ENCODE measurements around the gene GALNT3. TPM values are rescaled to one million over a fixed set of nuclear protein-coding genes. Genes with fewer than 3 reads are reported as not detected.

Gene GALNT3
- total and polyA plus RNA-seq, 9 of the 15 experiments (the other 6 are each of a cell fraction or from before 2014, with no cell fraction given) = 0.03 to 0.29 (median 0.06) TPM; not detected in 6

DNA sequence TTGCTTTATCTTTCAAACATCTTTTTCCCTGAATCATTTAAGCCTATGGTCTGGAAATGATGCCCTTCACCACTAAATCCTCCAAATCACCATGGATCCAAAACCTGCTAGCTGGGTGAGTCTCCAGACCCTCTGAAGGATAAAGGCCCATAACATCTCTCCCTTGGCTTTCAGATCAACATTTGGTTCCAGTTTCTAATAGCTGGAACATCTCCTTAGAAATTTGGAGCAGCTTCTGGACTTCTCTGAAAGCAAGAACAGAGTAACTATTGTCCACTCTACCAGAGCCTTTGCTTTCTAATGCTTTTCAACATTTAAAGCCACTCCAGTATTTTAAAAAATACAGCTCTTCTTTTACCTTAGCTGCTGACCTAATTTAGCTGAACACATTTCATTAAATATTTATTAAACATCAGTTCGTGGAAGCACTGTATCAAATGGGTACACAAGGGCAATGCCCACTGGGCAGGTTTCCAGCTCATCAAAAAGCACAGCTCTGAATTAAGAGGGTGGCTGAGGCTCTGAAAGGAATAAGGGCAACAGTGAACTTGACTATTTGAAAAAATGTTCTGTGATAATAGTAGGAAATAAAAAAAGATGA lies 75.3 kb downstream of the GALNT3 start:
- WGBS (ENCODE audit: insufficient coverage, low coverage, missing lambda C conversion rate) = 0% methylated on average over 1 of the region's 1 CpG
- no peaks in the 10 kb centered on the region for H3K79me2 ChIP-seq (ENCODE audit: control insufficient read depth, insufficient read depth, low read length)
- no peaks in the 10 kb centered on the region for H4K20me1 ChIP-seq (replicated peaks; ENCODE audit: control insufficient read depth, insufficient read depth, low read length)
- DNase-seq (ENCODE audit: extremely low read depth in 1 of 4, low spot score in 3 of 4) = no peak
- no peak overlapping the region for H3K9ac ChIP-seq (ENCODE audit: insufficient read depth in 1 of 2, low read depth in 2 of 2, low read length in 2 of 2)
- no peaks in the 10 kb centered on the region for H3K36me3 ChIP-seq (ENCODE audit: control insufficient read depth, insufficient read depth, low read length)
- H3K9me1 ChIP-seq (ENCODE audit: control insufficient read depth, insufficient read depth, low read length) = no peaks in the 10 kb centered on the region
- intact Hi-C loops (cut with micrococcal nuclease) = no loop called here
- H3K9me3 ChIP-seq (replicated peaks; ENCODE audit: control insufficient read depth, insufficient read depth, low read depth, low read length) = no peaks in the 10 kb centered on the region
- no peak overlapping the region for H3K27ac ChIP-seq (ENCODE audit: extremely low read depth, low read depth, low read length)
- no peak overlapping the region for H3K4me2 ChIP-seq (ENCODE audit: insufficient read depth, low read length)
- no peak for FAIRE-seq
- ChIA-PET CTCF (ENCODE audit: low intra/inter-chr PET ratio) (no interaction called here), POLR2A (no interaction called here)
- no peaks in the 10 kb centered on the region for H3K27me3 ChIP-seq (ENCODE audit: control insufficient read depth in 2 of 2, insufficient read depth in 2 of 2, low read length in 2 of 2)
- in situ Hi-C loops (cut with MboI) = no loop called here
- BruUV-seq (replicated peaks) = no TSS peak
- no peaks in the 10 kb centered on the region for H3K4me1 ChIP-seq (replicated peaks in 1 of 2; ENCODE audit: control insufficient read depth in 2 of 2, insufficient read depth in 2 of 2, low read length in 2 of 2)
- no peak overlapping the region for H2AFZ ChIP-seq (ENCODE audit: low read depth, low read length)
- TF ChIP-seq ZFP30 (CRISPR knock-in tag; IDR thresholded peaks at IDR 0.05; ENCODE audit: borderline replicate concordance) = no peak
- TF ChIP-seq KLF16 (IDR thresholded peaks at IDR 0.05) = no peak
- TF ChIP-seq PURB (CRISPR knock-in tag; IDR thresholded peaks at IDR 0.05; ENCODE audit: low read depth) = no peak
- no peak for TF ChIP-seq SIN3A (IDR thresholded peaks at IDR 0.05; ENCODE audit: borderline replicate concordance in 2 of 2, control insufficient read depth in 1 of 2, low read depth in 2 of 2, low read length in 2 of 2)
- TF ChIP-seq ZNF41 (CRISPR knock-in tag; conservative IDR thresholded peaks at IDR 0.05) = no peak
- TF ChIP-seq KLF6 (CRISPR knock-in tag; IDR thresholded peaks at IDR 0.05; ENCODE audit: borderline replicate concordance) = no peak
- TF ChIP-seq GABPB2 (CRISPR knock-in tag; conservative IDR thresholded peaks at IDR 0.05) = no peak
- TF ChIP-seq NR1H2 (CRISPR knock-in tag; IDR thresholded peaks at IDR 0.05) = no peak
- no peak overlapping the region for H3K4me3 ChIP-seq
- ATAC-seq = no peak
